ENCODE results near the gene MAP2K1.

The MAP2K1 gene

DNA sequence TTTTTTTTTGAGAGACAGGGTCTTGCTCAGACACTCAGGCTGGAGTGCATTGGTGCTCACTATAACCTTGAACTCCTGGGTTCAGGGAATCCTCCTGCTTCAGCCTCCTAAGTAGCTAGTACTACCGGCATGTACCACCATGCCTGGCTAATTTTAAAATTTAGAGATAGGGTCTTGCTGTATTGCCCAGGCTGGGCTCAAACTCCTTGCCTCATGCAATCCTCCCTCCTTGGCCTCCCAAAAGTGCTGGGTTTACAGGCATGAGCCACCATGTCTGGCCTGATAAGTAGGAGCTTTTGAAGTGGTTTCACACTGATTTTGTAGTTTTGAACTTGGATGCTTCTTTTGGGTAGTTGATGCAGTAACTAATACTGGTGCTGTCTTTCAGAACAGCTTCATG lies 7.8 kb downstream of the MAP2K1 start:
- DNase-seq, result no peak

DNA sequence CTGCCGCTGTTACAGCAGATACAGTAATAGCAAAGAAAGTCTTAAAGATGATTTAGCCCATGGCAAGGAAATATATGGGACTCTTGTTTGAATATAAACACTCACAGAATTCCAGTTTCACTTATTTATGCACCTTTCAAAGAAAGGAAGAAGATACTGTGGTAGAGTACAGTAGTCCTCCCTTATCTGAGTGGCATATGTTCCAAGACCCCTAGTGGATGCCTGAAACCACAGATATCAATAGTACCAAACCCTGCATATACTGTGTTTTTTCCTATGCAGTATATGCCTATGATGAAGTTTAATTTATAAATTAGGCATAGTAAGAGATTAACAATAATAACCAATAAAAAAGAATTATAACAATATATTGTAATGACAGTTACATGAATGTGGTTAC lies 8.2 kb downstream of the MAP2K1 start:
- no peak for DNase-seq

DNA sequence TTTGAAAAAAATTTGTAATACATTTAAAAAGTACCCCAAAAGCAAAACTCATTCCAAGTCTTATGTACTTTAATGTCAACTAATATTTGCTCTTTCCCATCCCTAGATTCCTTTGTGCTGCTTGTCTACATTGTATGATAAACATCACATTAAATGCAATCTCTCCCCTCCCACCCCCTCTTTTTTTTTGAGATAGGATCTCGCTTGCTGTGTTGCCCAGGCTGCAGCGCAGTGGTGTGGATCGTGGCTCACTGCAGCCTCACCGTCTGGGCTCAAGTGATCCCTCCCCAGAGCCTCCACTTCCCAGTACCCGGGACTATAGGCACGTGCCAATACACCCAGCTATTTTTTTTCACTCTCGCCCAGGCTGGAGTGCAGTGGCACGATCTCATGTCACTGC lies 12.6 kb downstream of the MAP2K1 start:
- no peak for DNase-seq

DNA sequence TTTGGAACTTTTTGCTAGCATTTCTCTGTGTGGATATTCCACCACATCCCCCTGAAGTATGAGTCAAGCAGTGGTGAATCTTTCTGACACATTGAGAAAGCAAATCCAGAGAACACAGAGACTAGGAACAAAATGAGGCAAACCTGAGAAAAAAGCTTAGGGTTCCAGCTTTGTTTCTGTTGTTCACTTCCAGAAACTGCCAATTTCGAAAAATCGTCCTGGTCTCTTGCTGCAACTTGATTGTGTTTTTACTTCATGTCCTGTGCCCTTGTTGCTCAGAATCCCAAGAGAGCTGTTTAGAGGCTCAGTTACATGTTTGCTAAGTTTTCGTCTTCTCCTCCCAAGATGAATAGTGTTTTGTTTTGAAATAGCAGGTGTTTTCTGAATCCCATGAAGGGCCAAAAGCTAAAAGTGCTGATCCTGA lies 13.7 kb downstream of the MAP2K1 start:
- DNase-seq, result no peak

DNA sequence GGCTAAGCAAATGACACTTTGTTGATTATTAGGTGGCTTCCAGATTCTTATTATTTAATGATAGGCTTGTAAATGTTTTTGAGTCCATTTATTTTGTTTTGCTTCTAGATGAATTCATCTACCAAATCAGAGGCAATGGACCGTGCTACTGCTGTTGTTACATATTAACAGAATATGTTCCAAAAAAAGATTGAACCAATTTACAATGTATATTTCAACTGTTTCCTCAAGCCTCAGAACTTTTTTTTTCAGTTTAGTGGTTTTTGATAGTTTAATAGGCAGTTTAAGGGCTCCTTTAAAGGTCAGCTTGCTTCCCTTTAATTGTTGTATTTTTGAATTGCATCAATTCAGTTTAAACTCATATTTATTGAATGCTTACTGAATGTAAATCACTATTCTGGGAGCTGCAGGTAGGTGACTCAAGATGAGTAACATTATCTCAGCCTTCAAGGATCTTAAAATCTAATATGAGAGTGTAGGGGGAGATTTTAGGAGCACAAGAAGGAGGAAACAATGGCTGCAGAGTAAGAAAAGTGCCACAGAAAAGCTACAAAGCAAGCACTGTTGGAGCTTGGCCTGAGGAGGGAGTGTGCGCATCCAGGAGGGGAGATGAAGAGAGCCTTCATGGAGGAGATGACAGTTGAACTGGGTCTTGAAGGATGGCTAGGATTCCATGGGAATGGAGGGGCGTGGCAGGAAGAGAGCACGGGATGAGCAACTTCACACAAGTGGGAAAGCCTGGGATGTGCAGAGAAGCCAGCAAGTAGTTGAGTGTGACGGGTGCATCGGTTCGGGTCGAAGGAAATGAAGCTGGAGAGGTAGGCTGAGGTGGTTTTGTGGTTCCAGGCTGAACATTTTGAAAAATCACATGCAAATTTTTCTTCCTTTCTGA lies 14.7 kb downstream of the MAP2K1 start:
- DNase-seq, result no peak

DNA sequence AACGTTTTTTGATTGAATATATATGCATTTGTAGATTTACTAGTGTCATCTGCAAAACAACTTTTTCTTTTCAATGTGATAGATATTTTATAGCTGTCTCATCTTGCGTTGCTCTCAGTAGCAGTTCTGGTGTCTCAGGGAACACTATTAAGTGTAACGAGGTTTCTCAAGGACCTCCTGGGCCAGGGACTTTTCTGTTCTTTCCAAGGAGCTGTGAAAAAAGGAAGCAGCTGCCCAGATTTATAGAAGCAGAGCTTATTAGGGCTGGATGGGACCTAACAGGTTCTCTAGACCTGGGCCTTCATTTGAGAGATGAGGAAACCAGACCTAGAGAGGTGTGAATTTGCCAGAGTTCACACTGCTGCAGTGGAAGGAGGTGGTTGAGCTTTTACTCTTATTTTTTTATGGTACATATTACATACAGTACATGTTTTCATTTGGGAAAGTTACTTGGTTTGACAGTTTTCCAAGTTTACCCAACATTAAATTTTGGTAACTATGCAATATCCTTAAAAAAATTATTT lies 16.1 kb downstream of the MAP2K1 start:
- DNase-seq, result no peak

DNA sequence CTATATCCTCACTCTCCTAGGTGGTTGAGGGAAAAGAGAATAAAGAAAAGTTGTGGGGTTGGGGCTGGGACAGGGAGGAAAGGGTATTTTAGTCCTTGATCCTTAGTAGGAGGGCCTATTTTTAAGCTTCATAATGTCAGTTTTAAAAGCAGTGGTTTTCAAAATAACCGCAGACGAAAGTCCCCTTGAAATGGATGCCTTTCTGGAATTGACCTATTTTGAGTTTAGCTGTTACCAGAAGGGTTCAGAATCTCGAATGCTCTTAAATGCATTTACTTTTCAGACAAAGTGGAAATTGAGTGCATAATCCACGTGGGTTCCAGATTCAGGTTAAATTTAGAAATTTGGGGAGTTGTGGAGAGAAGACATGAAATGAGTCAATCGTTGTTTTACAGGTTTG lies 16.6 kb downstream of the MAP2K1 start:
- no peak for DNase-seq

DNA sequence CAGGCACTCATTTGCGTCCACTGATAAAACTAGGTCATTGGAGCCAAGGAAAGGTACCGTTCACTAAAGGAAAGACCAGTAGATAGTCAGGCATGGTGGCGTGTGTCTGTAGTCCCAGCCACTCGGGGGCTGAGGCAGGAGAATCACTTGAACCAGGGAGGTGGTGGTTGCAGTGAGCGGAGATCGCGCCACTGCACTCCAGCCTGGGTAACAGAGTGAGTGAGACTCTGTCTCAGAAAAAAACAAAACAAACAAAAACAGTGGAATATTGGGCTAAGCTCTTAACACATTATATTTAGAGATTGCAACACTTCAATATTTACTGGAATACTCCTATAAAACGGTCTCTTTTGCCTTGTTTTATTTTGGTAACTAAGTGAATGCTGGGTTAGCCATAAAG lies 17.4 kb downstream of the MAP2K1 start:
- no peak for DNase-seq

DNA sequence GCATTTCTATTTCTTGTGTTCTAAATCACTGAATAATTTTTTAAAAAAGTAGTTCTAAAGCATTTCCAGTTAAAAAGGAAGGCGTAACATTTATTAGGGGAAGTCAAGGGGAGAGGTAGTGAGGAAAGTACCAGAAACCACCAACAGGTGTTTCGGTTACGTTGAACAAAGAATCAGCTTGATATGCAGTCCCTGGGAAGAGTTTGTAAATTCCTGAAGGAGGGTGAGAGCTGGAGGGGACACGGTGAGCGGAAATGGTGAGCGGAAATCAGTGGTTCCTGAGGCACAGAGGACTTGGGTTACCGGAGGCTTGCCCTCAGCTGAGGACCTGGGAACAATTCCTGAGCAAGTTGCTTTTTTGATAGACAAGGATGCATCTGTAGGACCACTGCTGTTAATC lies 17.8 kb downstream of the MAP2K1 start:
- DNase-seq, result no peak

DNA sequence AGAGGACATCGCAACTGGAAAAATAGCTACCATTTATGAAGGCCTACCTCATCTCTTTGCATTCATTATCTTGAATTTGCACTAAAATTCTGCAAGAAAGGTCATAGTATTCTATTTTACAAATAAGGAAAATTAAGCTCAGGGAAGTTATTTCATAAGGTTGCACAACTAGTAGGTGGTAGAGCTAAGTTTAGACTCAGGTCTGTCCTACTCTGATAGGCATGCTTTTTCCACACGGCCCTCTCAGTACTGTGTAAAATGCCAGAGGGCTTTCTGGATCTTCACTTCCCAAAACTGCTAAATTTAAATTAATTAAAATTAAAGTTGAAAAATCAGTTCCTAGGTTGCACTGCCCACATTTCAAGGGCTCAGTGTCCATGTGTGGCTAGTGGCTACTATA lies 18.3 kb downstream of the MAP2K1 start:
- no peak for DNase-seq

DNA sequence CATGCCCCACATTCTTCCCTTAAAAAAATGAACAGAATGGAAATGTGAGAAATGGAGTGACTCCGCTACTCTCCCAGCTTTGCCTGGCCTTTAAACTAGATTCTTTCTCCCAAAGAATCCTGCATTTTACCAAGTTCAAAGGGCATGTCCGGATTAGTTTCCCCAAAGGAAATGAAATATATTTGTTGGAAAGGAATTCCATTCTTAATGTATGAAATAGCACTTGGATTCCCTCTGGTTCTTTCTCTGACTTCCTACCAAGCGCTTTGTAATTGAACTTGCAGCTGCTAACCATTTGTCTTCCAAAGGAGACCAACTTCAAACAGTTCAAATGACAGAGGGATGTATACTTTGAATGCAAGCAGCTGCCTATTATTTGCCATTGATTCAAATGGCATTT lies 18.9 kb downstream of the MAP2K1 start:
- DNase-seq, result no peak

DNA sequence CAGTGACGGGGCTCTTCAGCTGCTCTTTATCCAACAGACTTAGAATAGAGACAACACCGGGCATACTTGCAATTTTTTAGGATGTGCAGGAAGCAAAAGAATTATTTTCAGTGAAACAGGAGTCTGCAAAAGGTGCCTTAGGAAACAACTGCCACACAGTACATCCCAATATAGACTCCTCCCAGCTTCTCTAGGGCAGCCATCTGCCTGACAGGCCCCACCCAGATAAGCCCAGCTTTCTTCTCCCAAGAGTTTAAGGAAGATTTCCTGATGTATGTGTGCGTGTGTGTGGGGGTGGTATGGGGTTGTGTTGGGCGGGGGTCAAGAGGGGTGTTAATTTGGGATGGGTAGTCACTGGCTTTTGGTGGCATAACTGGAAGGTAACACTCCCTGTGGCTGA lies 21.5 kb downstream of the MAP2K1 start:
- DNase-seq, result no peak

DNA sequence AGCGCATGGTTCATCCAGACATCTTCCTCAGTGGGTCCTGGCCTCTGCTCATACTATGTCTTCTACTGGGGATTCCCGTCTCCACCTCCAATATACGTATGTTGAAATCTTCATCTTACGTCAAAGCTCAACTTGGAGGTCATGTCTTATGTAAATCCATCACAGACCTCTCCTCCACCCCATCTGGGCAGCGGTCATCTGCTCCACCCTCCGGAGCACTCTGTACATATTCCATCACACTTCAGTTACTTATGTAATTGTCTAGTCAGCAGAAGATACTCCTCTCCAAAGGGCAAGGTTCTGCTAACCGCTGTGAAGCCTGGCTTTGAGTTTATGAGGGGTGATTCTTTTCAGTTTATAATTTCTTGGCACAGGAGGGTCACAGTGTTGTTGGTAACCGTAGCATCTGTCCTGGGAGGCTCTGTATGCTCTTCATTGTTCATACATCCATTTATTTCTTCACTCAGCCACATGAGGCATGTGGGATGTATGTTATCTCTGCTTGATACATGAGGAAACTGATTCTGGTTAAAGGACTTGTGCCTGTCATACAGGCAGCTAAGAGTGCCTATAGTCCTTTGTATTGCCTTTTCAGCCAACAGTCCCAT lies 22.1 kb downstream of the MAP2K1 start:
- no peak for DNase-seq

DNA sequence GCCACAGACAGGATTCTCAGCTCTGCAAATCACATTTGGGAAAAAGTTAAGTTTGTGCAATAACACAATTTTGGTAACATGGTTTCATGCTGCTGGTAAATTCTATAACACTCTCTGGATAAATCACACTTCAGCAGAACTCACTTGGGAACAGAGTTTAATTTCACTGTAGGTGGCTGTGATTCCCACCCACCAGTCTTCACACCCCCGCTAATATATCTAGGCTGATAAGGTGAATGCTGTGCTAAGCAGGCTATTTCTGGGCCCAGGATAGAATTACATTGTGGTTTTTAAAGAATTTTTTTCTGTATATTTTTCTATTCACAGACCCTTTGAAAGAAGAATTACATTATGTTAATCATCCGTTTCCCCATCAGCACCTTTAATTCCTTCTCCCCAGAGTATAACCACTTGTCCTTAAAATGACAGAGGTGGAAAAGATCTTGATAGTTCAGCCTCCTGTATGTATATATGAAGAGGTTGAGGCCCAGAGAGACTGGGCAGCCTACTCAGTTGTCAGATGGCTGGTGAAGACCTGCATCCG lies 22.9 kb downstream of the MAP2K1 start:
- no peak for DNase-seq

DNA sequence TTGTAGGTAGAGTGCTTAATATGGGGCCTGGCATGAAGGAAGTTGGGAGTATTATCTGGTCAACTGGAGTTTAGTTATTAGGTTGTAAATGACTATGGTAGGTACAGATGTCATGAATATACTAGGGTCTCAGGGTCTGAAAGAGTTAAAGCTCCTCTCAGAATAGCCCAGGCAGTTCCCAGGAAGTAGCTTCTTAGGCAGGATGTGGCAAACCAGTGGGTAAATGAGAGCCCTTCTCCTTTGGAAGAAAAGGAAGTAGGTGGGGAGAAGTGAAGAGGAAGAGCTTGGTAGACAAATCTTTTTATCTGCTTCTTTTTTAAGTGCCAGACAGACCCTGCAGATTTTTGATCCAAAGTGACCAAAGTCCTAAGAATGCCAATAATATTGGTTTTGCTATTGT lies 24.5 kb downstream of the MAP2K1 start:
- no peak for DNase-seq

DNA sequence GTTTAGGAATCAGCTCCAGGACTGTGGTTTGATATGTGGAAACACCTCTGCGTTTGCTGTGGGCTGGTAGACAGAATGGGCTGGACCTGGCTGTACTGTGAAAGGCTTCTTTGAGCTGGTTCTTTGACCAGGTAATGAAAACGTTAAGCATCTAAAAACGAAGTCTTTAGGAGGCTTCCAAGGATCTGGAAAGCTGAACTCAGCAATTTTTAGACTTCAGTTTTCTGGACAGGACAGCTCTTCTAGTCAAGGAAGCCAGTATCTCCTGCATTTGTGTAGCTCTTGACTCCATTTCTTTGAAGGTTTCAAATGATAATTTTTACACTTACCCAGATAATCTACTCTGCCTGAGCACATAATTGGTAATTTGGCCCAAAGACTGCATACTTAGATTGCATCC lies 25.5 kb downstream of the MAP2K1 start:
- DNase-seq, result no peak

DNA sequence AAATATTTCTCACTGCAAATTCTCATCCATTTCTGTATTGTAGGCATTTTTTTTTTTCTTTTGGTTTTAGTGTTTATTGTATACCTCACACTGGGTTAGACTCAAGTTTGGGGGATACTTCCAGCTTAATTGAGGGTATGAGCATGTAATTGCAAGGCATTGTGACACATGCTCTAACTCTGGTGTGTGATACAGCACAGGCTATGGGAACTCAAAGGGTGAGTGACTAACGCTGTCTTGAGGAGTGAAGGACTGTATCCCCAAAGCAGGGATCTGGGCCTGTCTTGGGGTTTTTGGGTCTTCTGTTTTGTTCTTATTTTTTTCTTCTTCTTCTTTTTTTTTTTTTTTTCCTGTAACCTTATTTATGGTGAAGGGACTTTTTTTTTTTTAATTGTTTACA lies 26.9 kb downstream of the MAP2K1 start:
- no peak for DNase-seq

DNA sequence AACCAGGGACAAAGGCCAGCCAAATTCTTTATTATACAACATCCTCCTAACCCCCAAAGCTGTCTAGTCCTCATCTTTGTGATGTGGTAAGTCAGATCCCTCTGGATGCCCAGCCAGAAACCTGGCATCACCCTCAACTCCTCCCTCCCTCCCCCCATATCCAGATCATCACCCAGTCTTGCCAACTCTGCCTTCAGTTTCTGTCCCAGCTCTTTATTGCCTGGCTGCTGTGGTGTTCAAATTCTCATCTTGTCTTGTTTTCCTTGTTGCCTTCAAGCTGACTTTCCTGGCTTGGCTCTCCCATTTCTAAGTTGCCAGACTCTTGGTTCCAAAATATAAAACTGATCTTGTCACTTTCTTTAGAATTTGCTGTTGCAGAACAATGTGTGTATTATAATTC lies 28.6 kb downstream of the MAP2K1 start:
- no peak for DNase-seq

DNA sequence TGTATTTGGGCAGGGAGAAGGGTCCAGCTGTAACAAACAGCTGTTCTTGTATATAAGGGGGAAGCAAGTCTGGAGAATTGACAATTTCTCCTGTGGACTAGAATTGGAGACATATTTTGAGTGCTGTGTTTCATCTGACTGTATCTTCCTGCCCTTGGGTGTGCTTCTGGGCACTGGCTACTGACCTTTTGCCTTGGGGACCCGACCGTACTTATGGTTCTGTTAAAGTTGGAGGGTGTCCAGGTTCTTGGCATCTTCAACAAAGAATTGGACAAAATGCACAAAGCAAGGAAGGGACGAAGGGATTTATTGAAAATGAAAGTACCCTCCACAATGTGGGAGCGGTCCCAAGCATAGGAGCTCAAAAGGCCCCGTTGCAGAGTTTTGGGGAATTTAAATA lies 31.0 kb downstream of the MAP2K1 start:
- DNase-seq, result no peak

DNA sequence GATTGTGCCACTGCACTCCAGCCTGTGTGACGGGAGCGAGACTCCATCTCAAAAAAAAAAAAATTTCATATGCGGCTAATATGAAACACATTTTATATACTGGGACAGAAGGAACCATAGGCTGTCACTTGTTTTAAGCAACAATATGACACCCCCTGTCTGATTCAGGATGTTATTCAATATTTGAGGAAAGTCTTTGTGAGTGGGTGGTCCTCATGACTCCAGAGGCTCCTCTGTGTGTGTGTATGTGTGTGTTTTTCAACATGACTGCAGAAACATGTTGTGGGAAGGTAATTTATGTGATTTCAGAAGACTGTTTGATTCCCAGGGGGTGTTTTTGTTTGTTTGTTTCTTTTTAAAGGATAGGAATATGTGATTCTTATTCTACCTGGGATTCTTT lies 32.8 kb downstream of the MAP2K1 start:
- DNase-seq, result no peak

DNA sequence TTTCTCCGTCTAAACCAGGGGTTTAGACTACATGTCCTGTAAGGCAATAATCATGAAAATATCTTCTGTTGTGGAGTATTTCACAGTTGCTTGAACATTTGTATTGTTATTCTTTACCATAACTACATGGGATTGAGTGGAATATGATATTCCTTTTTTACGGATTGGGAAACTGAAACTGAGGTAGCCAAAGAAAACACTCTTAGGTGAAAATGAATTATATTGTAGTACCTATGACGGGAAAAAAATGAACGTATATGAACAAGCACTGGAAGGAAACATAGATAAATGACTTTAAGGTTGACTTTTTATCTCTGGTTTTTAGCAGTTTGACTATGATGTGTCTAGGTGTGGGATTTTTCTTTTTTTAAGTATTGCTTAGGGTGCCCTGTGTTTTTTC lies 35.6 kb downstream of the MAP2K1 start:
- no peak for DNase-seq

DNA sequence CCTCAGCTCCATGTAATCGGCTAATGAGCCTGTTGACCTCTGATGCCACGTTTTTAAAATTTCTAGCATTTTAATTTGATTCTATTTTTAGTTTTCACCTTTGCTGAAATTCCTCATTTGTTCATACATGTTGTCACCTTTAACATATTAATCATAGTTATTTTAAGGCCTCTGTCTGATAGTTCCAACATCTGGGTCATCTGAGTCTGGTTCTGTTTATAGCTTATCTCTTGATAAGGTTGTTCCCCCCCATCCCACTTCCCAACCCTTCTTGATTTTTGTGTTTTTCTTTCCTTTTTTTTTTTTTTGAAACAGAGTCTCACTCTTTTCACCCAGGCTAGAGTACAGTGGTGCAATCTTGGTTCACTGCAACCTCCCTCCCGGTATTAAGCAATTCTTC lies 36.4 kb downstream of the MAP2K1 start:
- DNase-seq, result no peak

DNA sequence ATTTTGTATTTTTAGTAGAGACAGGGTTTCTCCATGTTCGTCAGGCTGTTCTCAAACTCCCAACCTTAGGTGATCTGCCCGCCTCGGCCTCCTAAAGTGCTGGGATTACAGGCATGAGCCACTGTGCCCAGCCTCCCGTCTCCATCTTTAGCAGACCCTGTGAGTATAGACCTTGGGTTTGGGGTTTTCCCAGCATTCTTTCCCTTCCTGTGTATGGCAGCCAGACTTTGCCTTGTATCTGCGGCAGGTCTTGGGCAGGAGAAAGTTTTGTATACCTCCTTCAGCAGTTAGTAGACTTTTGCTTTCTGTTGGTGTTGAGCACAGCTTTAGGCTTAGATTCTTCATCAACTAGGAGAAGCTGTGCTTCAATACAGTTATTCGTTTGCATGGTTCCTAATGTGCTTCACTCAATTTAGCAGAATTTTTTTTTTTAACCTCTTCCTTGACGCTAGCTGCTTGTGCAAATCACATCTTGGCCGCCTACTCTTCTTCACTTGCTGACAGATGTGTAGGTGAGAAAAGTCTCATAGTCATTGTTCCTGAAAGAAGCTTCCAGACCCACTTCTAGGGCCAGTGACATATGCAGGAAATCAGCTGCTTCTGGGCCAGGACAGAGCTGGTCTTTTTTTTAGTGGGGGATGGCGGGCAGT lies 38.4 kb downstream of the MAP2K1 start:
- DNase-seq, result no peak

DNA sequence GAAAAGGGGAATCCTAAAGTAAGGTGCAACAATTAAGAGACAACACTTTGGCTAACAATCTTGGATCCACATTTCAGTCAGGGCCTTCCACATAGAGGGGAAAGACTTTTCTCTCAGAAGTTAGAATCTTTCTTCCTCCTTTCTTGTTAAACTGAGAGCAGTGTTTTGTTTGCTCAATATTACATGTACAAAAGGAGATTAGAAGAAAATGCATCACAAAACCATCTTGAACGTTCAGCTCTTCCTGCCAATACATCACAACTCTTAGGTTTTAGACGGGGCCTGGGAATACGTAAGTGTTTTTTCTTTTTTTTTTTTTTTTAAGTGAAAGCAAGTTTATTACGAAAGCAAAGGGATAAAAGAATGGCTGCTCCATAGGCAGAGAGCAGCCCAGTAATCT lies 39.1 kb downstream of the MAP2K1 start:
- no peak for DNase-seq
